Osteoblast (primary cell): ENCODE measurements around the gene TFRC. TPM values are rescaled to one million over a fixed set of nuclear protein-coding genes. Genes with fewer than 3 reads are reported as not detected.

ENCODE experiments used
- DNase-seq: peaks from one replicate; pipeline ENCODE4 v3.0.0; 2011; ENCODE audit warnings: low spot score, mixed read lengths; ENCODE audit not compliant: insufficient read length; ENCODE audit errors: missing footprints
- H2AFZ ChIP-seq: 2 replicates; pipeline ENCODE4 v1.6.0; 2011; ENCODE audit warnings: mild to moderate bottlenecking, low read length
- H3K27ac ChIP-seq: 2 replicates; pipeline ENCODE4 v1.5.1; 2011; ENCODE audit warnings: mild to moderate bottlenecking, low read depth, low read length, moderate library complexity
- H3K27me3 ChIP-seq: 2 replicates; pipeline ENCODE4 v1.6.0; 2012; ENCODE audit warnings: mild to moderate bottlenecking, control low read depth, inconsistent platforms, low read length, moderate library complexity; ENCODE audit not compliant: insufficient read depth
- H3K36me3 ChIP-seq: 2 replicates; pipeline ENCODE4 v1.5.1; 2011; ENCODE audit warnings: mild to moderate bottlenecking, low read length, control low read depth, moderate library complexity; ENCODE audit not compliant: insufficient read depth
- H3K4me1 ChIP-seq: 2 replicates; pipeline ENCODE4 v1.5.1; 2011; ENCODE audit warnings: mild to moderate bottlenecking, low read length, control low read depth, moderate library complexity; ENCODE audit not compliant: insufficient read depth
- H3K4me2 ChIP-seq: 2 replicates; pipeline ENCODE4 v1.6.0; 2011; ENCODE audit warnings: mild to moderate bottlenecking, low read length; ENCODE audit not compliant: insufficient read depth
- H3K4me3 ChIP-seq: fragments of 200-600 bp; sonication (generic); 3 replicates; pipeline ENCODE4 v1.5.1; 2012; ENCODE audit warnings: mild to moderate bottlenecking, low read length, inconsistent platforms; ENCODE audit not compliant: insufficient read depth
- H3K79me2 ChIP-seq: 2 replicates; pipeline ENCODE4 v1.6.0; 2012; ENCODE audit warnings: mild to moderate bottlenecking, low read length, control low read depth, inconsistent platforms; ENCODE audit not compliant: insufficient read depth
- H3K9me3 ChIP-seq: 2 replicates; pipeline ENCODE4 v1.5.1; 2011; ENCODE audit warnings: low read depth, low read length, control low read depth
- H4K20me1 ChIP-seq: 2 replicates; pipeline ENCODE4 v1.6.0; 2012; ENCODE audit warnings: mild to moderate bottlenecking, low read length, control low read depth; ENCODE audit not compliant: insufficient read depth
- CTCF ChIP-seq: IDR thresholded peaks from 2 replicates; pipeline ENCODE4 v1.5.1; 2011; ENCODE audit warnings: mild to moderate bottlenecking, low read depth, low read length, moderate library complexity; ENCODE audit errors: extremely low read depth
- total RNA-seq: library from RNA; depleted of rRNA; stranded (reverse); fragments of >200 nt; gene quantifications from 2 replicates; pipeline ENCODE4 v1.2.3, GENCODE V29; 2012

Gene TFRC
- total RNA-seq, 1 donor: 139 TPM

- no peaks in the 10 kb centered on the region for H3K79me2 ChIP-seq
- no peak for TF ChIP-seq CTCF
- no peaks in the 10 kb centered on the region for H3K9me3 ChIP-seq
- no peak overlapping the region for H3K4me3 ChIP-seq
- H3K4me2 ChIP-seq: no peak overlapping the region
- no peak overlapping the region for H2AFZ ChIP-seq
- peaks cover 44% of the 10 kb centered on the region for H3K36me3 ChIP-seq
- no peaks in the 10 kb centered on the region for H4K20me1 ChIP-seq
- H3K4me1 ChIP-seq: no peaks in the 10 kb centered on the region
- no peak for DNase-seq
- H3K27me3 ChIP-seq: no peaks in the 10 kb centered on the region
- no peak overlapping the region for H3K27ac ChIP-seq
Measured at GRCh38 chr3:196049653-196050052, 32.2 kb downstream of the TFRC start.

GRCh38 chr3:196048922-196049598 lies 32.8 kb downstream of the TFRC start:
- no peaks in the 10 kb centered on the region for H3K9me3 ChIP-seq
- H3K27ac ChIP-seq: no peak overlapping the region
- no peaks in the 10 kb centered on the region for H4K20me1 ChIP-seq
- no peak overlapping the region for H2AFZ ChIP-seq
- no peak overlapping the region for H3K4me3 ChIP-seq
- no peak for DNase-seq
- peaks cover 41% of the 10 kb centered on the region for H3K36me3 ChIP-seq
- H3K79me2 ChIP-seq: no peaks in the 10 kb centered on the region
- no peaks in the 10 kb centered on the region for H3K27me3 ChIP-seq
- TF ChIP-seq CTCF: no peak
- H3K4me1 ChIP-seq: no peaks in the 10 kb centered on the region
- no peak overlapping the region for H3K4me2 ChIP-seq

GRCh38 chr3:196047391-196048030 lies 34.4 kb downstream of the TFRC start:
- H3K4me3 ChIP-seq: no peak overlapping the region
- no peak for TF ChIP-seq CTCF

GRCh38 chr3:196044513-196044912 lies 37.4 kb downstream of the TFRC start:
- H3K79me2 ChIP-seq: no peaks in the 10 kb centered on the region
- H4K20me1 ChIP-seq: no peaks in the 10 kb centered on the region
- no peaks in the 10 kb centered on the region for H3K27me3 ChIP-seq
- no peak overlapping the region for H3K4me3 ChIP-seq
- H3K36me3 ChIP-seq: peaks cover 2% of the 10 kb centered on the region
- H2AFZ ChIP-seq: no peak overlapping the region
- DNase-seq: no peak
- no peaks in the 10 kb centered on the region for H3K4me1 ChIP-seq
- H3K27ac ChIP-seq: no peak overlapping the region
- TF ChIP-seq CTCF: no peak
- H3K9me3 ChIP-seq: no peaks in the 10 kb centered on the region
- no peak overlapping the region for H3K4me2 ChIP-seq

More at GRCh38 chr3:196047391-196048030, 34.4 kb downstream of the TFRC start:
- Histone ChIP-seq H3K36me3 (peaks cover 29% of the 10 kb centered on the region), H2AFZ (no peak overlapping the region), H3K4me1 (no peaks in the 10 kb centered on the region), H3K9me3 (no peaks in the 10 kb centered on the region), H4K20me1 (no peaks in the 10 kb centered on the region), H3K27ac (no peak overlapping the region), H3K27me3 (no peaks in the 10 kb centered on the region), H3K79me2 (no peaks in the 10 kb centered on the region), H3K4me2 (no peak overlapping the region)
- no peak for DNase-seq
